ENCODE results near the gene KCNG2.

Gene KCNG2

DNA sequence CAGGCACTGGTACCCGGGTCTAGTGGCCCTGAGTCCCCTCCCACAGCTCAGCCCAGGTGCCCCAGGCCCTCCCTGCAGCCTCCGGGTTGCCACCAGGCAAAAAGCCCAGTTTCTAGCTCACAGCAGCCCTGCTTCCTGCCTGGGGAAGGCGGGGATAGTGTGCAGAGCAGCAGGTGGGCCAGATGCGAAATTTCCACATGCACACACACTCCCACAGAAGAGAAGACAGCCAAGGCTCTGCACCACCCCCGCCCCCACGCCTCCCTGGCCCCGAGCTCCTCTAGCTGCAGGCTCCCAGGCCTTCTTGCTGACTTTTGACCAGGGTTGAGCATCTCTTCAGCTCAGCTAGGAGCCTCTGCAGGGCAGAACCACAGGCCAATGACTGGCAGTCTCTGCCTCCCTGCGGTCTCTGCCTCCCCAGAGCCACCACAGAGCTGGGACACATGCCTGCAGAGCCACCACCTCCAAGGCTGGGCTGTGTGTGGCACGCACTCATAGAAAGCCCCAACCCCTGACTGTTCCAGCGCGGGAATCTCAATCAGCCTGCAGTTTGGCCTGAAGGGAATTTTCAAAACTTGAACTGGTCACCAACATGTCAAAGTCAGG lies 146.5 kb downstream of the KCNG2 start:
- ATAC-seq: peak; percentile 45 to 51

DNA sequence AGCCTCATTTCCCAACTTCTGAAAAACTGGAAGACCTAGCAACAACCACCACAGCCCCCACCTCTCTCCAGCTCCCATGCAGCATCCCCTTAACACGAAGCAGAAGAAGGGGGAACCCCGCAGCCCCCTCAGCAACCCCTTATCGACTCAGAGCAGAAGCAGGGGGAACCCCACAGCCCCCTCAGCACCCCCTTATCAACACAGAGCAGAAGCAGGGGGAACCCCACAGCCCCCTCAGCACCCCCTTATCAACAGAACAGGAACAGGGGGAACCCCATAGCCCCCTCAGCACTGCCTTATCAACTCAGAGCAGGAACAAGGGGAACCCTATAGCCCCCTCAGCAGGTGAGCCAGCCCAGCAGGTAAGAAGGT lies 147.0 kb downstream of the KCNG2 start:
- ATAC-seq: peak in 1 of 2 donors; percentile 9

DNA sequence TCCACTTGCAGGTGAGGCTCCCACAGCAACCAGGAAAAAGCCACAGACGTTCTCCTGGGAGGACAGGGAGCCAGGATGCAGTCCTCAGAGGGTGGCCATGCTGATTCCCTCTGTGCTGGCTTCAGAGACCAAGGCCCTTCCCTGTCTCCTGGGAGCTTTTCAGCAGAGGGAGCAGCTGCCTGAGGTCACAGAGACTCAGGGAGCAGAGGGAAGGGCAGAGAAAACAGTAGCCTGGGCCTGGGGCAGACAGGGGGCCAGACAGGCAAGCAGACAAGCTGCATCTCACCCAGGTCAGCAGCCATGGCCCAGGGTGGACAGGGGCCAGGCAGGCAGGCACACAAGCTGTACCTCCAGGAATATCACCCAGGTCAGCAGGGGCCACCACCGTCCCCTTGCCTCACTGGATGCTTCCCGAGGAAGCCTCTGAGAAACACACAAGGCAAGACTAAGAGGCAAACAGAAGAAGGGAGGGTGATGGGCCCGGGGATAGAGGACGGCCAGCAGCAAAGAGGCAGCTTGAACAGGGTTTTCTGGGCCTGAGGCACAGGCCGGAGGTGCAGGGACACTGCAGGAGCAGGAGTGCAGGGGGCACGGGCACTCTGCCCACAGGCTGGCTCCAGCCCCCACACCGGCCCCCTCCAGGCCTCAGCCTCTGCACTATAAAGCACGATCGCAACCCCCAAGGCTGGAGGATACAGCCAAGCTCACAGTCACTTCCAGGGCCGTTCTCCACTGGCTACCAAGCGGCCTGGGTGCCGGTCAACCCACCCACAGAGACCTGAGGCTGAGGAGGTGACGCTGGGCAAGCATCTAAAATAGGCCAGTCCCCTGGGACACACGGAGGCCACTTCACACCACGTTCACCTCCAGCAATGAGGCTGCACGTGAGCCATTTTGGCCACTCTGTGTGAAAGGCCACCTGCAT lies 147.6 kb downstream of the KCNG2 start:
- no peak for ATAC-seq

DNA sequence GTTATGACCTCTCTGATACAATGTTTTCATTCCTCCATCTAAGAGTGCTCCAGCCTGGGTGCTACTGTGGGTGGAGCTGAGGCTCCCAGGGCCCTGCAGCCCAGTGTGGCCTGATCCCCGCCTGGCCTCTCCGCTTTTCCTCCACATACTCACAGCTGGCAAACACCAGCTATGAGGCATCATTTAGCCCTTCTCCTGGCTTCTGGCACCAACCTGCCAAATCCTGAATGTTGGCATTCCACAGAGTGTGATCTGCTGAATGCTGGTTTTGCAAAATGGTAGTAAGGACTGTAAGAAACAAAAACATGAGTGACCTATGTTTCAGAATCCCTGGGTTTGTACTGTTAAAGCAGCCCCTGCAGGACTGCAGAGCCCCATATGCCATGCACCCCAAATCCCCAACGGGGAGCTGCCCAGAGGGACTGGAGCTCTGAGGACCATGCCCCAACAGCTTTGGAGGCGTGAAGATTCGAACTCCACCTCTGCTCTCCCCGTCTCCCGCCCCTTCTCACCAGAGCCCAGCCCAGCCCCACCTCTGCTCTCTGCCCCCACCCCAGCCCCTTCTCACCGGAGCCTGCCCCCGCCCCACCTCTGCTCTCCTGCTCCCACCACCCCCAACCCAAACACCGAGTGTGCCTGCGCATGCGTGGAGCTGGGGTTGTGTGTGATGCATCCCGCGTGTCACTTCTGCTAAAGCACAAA lies 149.5 kb downstream of the KCNG2 start:
- no peak for ATAC-seq

- ATAC-seq: no peak
These were observed 150.3 kb downstream of the KCNG2 start for GRCh38 chr18:79947881-79948610.

DNA sequence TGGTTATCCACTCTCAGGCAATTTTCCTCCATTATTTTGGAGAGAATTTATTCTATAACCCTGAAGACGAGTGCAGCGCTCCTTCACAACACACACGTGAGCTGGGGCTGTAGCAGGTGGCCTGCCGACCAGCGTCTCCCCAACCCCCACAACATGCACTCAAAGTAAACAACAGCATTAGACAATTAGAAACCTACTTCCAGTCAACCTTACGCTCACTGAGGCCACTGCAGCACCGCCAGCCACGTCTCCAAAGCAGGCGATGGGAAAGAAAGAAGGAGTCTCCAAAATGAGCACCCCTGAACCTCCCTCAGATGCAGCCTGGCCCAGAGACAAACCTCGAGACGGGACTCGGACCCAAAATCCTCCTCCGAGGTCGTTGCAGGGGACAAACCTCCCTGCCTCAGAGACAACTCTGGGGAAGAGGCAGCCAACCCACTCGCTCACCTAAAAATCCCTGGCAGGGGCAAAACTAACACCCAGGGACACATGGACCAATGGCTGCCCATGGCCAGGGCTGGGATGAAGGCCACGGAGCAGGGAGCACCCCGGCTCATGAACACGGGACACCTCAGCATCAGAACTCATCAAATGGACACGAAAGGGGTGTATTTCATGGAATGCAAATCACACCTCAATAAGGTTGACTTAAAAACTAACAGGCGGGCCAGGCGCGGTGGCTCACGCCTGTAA lies 151.1 kb downstream of the KCNG2 start:
- ATAC-seq: no peak

Measured in activated CD4-positive, CD25-positive, alpha-beta regulatory T cell treated with anti-CD3 and anti-CD28 coated beads, Interleukin-2, amount 50 U/mL, for 24 hours (primary cell).